GM12878 (cell line): ENCODE results near the gene MED13L. TPM values are rescaled to one million over a fixed set of nuclear protein-coding genes. Genes with fewer than 3 reads are reported as not detected.

ENCODE experiments used
- ATAC-seq: fragments of 200-7000 bp; cut with Tn5 transposase; 3 replicates; pipeline ENCODE4 v1.9.1; 2020; ENCODE audit warnings: mild to moderate bottlenecking, moderate library complexity
- BruUV-seq: library from RNA; stranded (reverse); fragments of 400-500 nt; replicated peaks from 2 replicates; lab custom pipeline; 2021; lab: Mats Ljungman, UMichigan
- CTCF ChIA-PET: fragments of 300-600 bp; sonication (Branson Sonifier 250); formaldehyde crosslinking; extraction: SDS; loops from one replicate; lab custom pipeline; 2021; ENCODE audit warnings: inconsistent platforms; lab: Yijun Ruan, JAX
- POLR2A ChIA-PET: fragments of 350-600 bp; formaldehyde crosslinking; extraction: SDS; loops from one replicate; lab custom pipeline; 2021; ENCODE audit warnings: inconsistent platforms; lab: Charles Lee
- RAD21 ChIA-PET: fragments of 300-600 bp; sonication (Branson Sonifier 250); formaldehyde crosslinking; loops from one replicate; lab custom pipeline; 2023; ENCODE audit warnings: antibody characterized with exemption; ENCODE audit not compliant: unreplicated experiment; lab: Charles Lee
- SMC1A ChIA-PET: fragments of 300-600 bp; sonication (Branson Sonifier 250); formaldehyde crosslinking; loops from one replicate; lab custom pipeline; 2023; ENCODE audit not compliant: unreplicated experiment, uncharacterized antibody; lab: Charles Lee
- DNase-seq: peaks from one replicate; pipeline ENCODE4 v3.0.0-alpha.2; 2011; ENCODE audit warnings: low read depth, low spot score
- FAIRE-seq: peaks from 3 replicates; lab custom pipeline; 2011; peaks lifted over from hg19 to GRCh38; lab: Jason Lieb, UNC
- H2AFZ ChIP-seq: 2 replicates; pipeline ENCODE4 v1.6.0; 2011; ENCODE audit warnings: low read depth, low read length, control low read depth; ENCODE audit not compliant: control insufficient read depth
- H3K27ac ChIP-seq: 2 replicates; pipeline ENCODE4 v1.5.1; 2011; ENCODE audit warnings: control low read depth; ENCODE audit not compliant: control insufficient read depth, insufficient read depth
- H3K27me3 ChIP-seq, 2 experiments: replicated peaks in 1 of 2; 2 replicates each; pipeline versions ENCODE4 v1.6.0 to v1.6.1; 2011; ENCODE audit warnings: low read length in 1 of 2; ENCODE audit not compliant: control insufficient read depth in 2 of 2, insufficient read depth in 2 of 2
- H3K36me3 ChIP-seq, 2 experiments: 2 replicates each; pipeline ENCODE4 v1.5.1; 2011; ENCODE audit warnings: low read length in 1 of 2; ENCODE audit not compliant: control insufficient read depth in 2 of 2, insufficient read depth in 2 of 2
- H3K4me1 ChIP-seq: 2 replicates; pipeline ENCODE4 v1.6.1; 2011; ENCODE audit warnings: mild to moderate bottlenecking, low read length, moderate library complexity, mixed read lengths; ENCODE audit not compliant: control insufficient read depth, insufficient read depth
- H3K4me2 ChIP-seq: 2 replicates; pipeline ENCODE4 v1.6.0; 2011; ENCODE audit warnings: control low read depth; ENCODE audit not compliant: control insufficient read depth, insufficient read depth
- H3K4me3 ChIP-seq: fragments of 200-600 bp; sonication (generic); 2 replicates; pipeline ENCODE4 v1.5.1; 2016
- H3K79me2 ChIP-seq: 2 replicates; pipeline ENCODE4 v1.6.0; 2011; ENCODE audit warnings: low read length; ENCODE audit not compliant: control insufficient read depth, insufficient read depth
- H3K9ac ChIP-seq: 2 replicates; pipeline ENCODE4 v1.8.0; 2011; ENCODE audit warnings: low read length, control low read depth, mixed read lengths; ENCODE audit not compliant: control insufficient read depth, insufficient read depth
- H3K9me3 ChIP-seq: replicated peaks from 3 replicates; pipeline ENCODE4 v1.5.1; 2011; ENCODE audit warnings: mild to moderate bottlenecking, low read length; ENCODE audit not compliant: control insufficient read depth, insufficient read depth
- H4K20me1 ChIP-seq: 2 replicates; pipeline ENCODE4 v1.6.0; 2011; ENCODE audit not compliant: control insufficient read depth, insufficient read depth
- ASH2L ChIP-seq: fragments of 300-600, 200-600 bp; sonication (generic); IDR thresholded peaks from 2 replicates; pipeline ENCODE4 v1.6.1; 2017; ENCODE audit warnings: low read depth, mild to moderate bottlenecking, borderline replicate concordance
- BMI1 ChIP-seq: fragments of 450-650 bp; IDR thresholded peaks from 2 replicates; pipeline ENCODE4 v1.6.1; 2016; ENCODE audit warnings: mild to moderate bottlenecking, moderate library complexity, borderline replicate concordance
- EP300 ChIP-seq, 2 experiments: fragments of 150-350 bp in 1 of 2; IDR thresholded peaks; 2 replicates each; pipeline ENCODE4 v1.6.1; 2011 to 2012; ENCODE audit warnings: low read depth in 2 of 2, low read length in 2 of 2, borderline replicate concordance in 1 of 2, improper control_type of control experiment in 1 of 2, inconsistent platforms in 1 of 2; ENCODE audit not compliant: control insufficient read depth in 1 of 2
- HDGF ChIP-seq: fragments of 450-650 bp; IDR thresholded peaks from 2 replicates; pipeline ENCODE4 v1.6.1; 2016; ENCODE audit warnings: antibody characterized with exemption
- MEF2A ChIP-seq: IDR thresholded peaks from 2 replicates; pipeline ENCODE4 v1.6.1; 2011; ENCODE audit warnings: low read depth, mild to moderate bottlenecking, low read length, moderate library complexity; ENCODE audit not compliant: insufficient read depth
- SPI1 ChIP-seq: IDR thresholded peaks from 2 replicates; pipeline ENCODE4 v1.6.1; 2011; ENCODE audit warnings: low read depth, mild to moderate bottlenecking, low read length, moderate library complexity, borderline replicate concordance; ENCODE audit not compliant: insufficient read depth
- WGBS: methylation state at CpG from one replicate; pipeline ENCODE4 v1.1.6; 2016; ENCODE audit warnings: low lambda C conversion rate; ENCODE audit not compliant: insufficient replicate concordance, insufficient coverage; ENCODE audit errors: missing lambda C conversion rate; 5-methylcytosine and 5-hydroxymethylcytosine counted together
- in situ Hi-C: fragments of 300-500 bp; cut with MboI; formaldehyde crosslinking; loops from 9 replicates; pipeline ENCODE4 v1.14.3; 2018; ENCODE audit warnings: mixed read lengths
- intact Hi-C: fragments of 100-400 bp; cut with micrococcal nuclease; formaldehyde crosslinking; loops from one replicate; pipeline ENCODE4 v1.14.2; 2022; ENCODE audit not compliant: unreplicated experiment
- polyA plus RNA-seq, 11 experiments: library from polyadenylated mRNA; depleted of rRNA in 4 of 11; unstranded in 6 of 11; stranded (reverse) in 5 of 11; fragments of >200 nt; fragmentation: Nextera tagmentation in 4 of 11; fragmentation: Illumina TruSeq in 1 of 11; extraction: Ambion mirVana in 4 of 11; extraction: Trizol in 1 of 11; gene quantifications; 1 replicate in 1 of 11; 2 replicates in 10 of 11; pipeline versions ENCODE4 v1.2.1 to v1.2.3, GENCODE V29; 2011 to 2016; ENCODE audit warnings: inconsistent platforms in 2 of 11, missing spikeins in 2 of 11, low read depth in 1 of 11
- total RNA-seq, 4 experiments: library from RNA; depleted of rRNA in 3 of 4; stranded (reverse); fragments of >200 nt in 3 of 4; fragmentation: Illumina TruSeq in 1 of 4; extraction: Trizol in 1 of 4; gene quantifications; 2 replicates each; pipeline versions ENCODE4 v1.2.1 to v1.2.3, GENCODE V29; 2013 to 2021
- TF ChIP-seq, protein P1 (sequence below): fragments of 450-650 bp; IDR thresholded peaks from 2 replicates; pipeline ENCODE4 v1.6.1; 2018; ENCODE audit warnings: borderline replicate concordance, mild to moderate bottlenecking; ENCODE audit not compliant: partially characterized antibody
- TF ChIP-seq, protein P2 (sequence below): fragments of 450-650 bp; IDR thresholded peaks from 2 replicates; pipeline ENCODE4 v1.6.1; 2014; ENCODE audit warnings: mild to moderate bottlenecking
- TF ChIP-seq, protein P3 (sequence below), 3 experiments: IDR thresholded peaks in 2 of 3; conservative IDR thresholded peaks in 1 of 3; 2 replicates each; pipeline ENCODE4 v1.5.1; 2011; ENCODE audit warnings: low read depth in 3 of 3, low read length in 3 of 3, mild to moderate bottlenecking in 3 of 3, control low read depth in 2 of 3, moderate library complexity in 2 of 3, inconsistent platforms in 1 of 3, mixed read lengths in 1 of 3; ENCODE audit not compliant: control insufficient read depth in 2 of 3, insufficient read depth in 1 of 3; ENCODE audit errors: extremely low read depth in 1 of 3

MED13L gene
- total and polyA plus RNA-seq, 10 of the 15 experiments (the other 5 are each of a cell fraction or from before 2014, with no cell fraction given): 3.7 to 30.1 (median 9.1) TPM

DNA sequence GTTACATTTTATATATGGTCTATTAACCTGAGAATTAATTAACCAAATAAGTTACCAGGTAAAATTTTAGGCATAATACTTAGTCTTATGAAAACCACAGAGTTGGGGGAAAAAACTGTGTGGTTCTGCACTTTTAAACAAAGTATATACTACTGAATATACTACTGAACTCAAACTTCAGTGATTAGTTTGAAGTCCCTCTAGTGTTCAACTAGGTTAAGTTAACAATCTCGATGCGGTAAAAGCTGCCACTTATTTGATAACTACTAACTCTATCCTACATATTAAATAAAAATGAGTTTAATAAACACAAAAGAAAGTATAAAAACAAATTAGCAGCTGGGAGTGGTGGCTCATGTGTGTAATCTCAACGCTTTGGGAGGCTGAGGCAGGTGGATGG is 56.7 kb downstream of the MED13L start (continued):
- TF ChIP-seq ASH2L (no peak), EP300 (IDR thresholded peaks at IDR 0.05; ENCODE audit: borderline replicate concordance in 1 of 2, control insufficient read depth in 1 of 2, low read depth in 2 of 2, low read length in 2 of 2) (no peak), BMI1 (no peak), SPI1 (no peak)
- TF ChIP-seq, protein P1, sequence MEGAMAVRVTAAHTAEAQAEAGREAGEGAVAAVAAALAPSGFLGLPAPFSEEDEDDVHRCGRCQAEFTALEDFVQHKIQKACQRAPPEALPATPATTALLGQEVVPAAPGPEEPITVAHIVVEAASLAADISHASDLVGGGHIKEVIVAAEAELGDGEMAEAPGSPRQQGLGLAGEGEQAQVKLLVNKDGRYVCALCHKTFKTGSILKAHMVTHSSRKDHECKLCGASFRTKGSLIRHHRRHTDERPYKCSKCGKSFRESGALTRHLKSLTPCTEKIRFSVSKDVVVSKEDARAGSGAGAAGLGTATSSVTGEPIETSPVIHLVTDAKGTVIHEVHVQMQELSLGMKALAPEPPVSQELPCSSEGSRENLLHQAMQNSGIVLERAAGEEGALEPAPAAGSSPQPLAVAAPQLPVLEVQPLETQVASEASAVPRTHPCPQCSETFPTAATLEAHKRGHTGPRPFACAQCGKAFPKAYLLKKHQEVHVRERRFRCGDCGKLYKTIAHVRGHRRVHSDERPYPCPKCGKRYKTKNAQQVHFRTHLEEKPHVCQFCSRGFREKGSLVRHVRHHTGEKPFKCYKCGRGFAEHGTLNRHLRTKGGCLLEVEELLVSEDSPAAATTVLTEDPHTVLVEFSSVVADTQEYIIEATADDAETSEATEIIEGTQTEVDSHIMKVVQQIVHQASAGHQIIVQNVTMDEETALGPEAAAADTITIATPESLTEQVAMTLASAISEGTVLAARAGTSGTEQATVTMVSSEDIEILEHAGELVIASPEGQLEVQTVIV: no peak
- TF ChIP-seq, all 136 proteins: peak for 0

DNA sequence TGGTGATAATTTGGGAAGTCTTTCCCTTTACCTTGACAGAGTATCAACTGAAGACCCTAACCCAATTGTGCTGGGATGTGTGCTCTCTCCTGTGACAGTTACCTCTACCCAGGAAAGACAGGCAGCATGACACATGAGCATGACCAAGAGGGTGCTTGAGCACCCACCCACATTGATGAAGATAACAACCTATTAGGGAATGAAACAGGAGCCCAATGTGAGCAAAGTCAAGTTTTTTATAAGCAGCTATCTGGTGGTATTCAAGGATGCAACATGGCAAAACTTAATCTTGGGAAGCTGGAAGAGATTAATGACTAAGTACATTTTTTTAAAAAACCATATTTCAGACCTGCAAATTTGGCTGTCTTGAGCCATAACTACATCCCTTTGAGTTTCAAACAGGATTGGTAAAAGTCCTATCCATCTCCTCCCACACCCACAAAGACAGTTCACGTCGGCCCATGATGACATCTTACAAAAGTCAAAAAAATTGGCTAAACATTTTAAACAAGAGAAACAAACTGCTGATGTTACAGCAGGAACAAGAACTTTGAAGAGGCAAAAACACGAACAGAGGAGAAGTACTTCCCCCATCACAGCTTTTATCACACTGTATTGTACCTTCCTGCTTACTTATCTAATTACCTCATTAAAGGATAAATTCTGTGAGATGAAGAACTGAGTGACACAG is 60.3 kb downstream of the MED13L start:
- CTCF ChIA-PET: no interaction called here
- H3K9me3 ChIP-seq: no peaks in the 10 kb centered on the region
- H3K27me3 ChIP-seq: no peaks in the 10 kb centered on the region
- no peak for TF ChIP-seq HDGF
- TF ChIP-seq MEF2A: no peak
- TF ChIP-seq, protein P2, sequence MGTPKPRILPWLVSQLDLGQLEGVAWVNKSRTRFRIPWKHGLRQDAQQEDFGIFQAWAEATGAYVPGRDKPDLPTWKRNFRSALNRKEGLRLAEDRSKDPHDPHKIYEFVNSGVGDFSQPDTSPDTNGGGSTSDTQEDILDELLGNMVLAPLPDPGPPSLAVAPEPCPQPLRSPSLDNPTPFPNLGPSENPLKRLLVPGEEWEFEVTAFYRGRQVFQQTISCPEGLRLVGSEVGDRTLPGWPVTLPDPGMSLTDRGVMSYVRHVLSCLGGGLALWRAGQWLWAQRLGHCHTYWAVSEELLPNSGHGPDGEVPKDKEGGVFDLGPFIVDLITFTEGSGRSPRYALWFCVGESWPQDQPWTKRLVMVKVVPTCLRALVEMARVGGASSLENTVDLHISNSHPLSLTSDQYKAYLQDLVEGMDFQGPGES: no peak
- TF ChIP-seq, protein P3, sequence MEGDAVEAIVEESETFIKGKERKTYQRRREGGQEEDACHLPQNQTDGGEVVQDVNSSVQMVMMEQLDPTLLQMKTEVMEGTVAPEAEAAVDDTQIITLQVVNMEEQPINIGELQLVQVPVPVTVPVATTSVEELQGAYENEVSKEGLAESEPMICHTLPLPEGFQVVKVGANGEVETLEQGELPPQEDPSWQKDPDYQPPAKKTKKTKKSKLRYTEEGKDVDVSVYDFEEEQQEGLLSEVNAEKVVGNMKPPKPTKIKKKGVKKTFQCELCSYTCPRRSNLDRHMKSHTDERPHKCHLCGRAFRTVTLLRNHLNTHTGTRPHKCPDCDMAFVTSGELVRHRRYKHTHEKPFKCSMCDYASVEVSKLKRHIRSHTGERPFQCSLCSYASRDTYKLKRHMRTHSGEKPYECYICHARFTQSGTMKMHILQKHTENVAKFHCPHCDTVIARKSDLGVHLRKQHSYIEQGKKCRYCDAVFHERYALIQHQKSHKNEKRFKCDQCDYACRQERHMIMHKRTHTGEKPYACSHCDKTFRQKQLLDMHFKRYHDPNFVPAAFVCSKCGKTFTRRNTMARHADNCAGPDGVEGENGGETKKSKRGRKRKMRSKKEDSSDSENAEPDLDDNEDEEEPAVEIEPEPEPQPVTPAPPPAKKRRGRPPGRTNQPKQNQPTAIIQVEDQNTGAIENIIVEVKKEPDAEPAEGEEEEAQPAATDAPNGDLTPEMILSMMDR (IDR thresholded peaks at IDR 0.05 in 2 of 3, conservative IDR thresholded peaks at IDR 0.05 in 1 of 3; ENCODE audit: control insufficient read depth in 2 of 3, extremely low read depth in 1 of 3, insufficient read depth in 1 of 3, low read depth in 3 of 3, low read length in 3 of 3): no peak
- RAD21 ChIA-PET: no interaction called here
- 89% methylated on average over 3 of the region's 3 CpGs for WGBS
- ATAC-seq (no peak), DNase-seq (no peak), FAIRE-seq (no peak)
- H3K79me2 ChIP-seq: no peaks in the 10 kb centered on the region; the same call in 1 of the 2 replicates
- intact Hi-C loops: no loop called here
- BruUV-seq: no TSS peak
- no peaks in the 10 kb centered on the region for H4K20me1 ChIP-seq
- H3K4me1 ChIP-seq: no peaks in the 10 kb centered on the region
- no peak overlapping the region for H2AFZ ChIP-seq
- H3K36me3 ChIP-seq: no peaks in the 10 kb centered on the region
- H3K9ac ChIP-seq: no peak overlapping the region
- in situ Hi-C loops: no loop called here
- H3K4me2 ChIP-seq: no peak overlapping the region
- no peak overlapping the region for H3K4me3 ChIP-seq
- no peak overlapping the region for H3K27ac ChIP-seq
- POLR2A ChIA-PET: no interaction called here
- SMC1A ChIA-PET: no interaction called here
